Endothelial cell of umbilical vein (primary cell): ENCODE measurements around the gene SMTNL1. TPM values are rescaled to one million over a fixed set of nuclear protein-coding genes. Genes with fewer than 3 reads are reported as not detected.

Source experiments
- Bru-seq: library from RNA; stranded (reverse); fragments of 400-500 nt; gene quantifications from one replicate; lab custom pipeline; 2021; lab: Mats Ljungman, UMichigan
- BruChase-seq, 2 experiments: library from RNA; stranded (reverse); fragments of 400-500 nt; gene quantifications; one replicate each; lab custom pipeline; 2021; lab: Mats Ljungman, UMichigan
- BruUV-seq: library from RNA; stranded (reverse); fragments of 400-500 nt; replicated peaks from 2 replicates; lab custom pipeline; 2021; lab: Mats Ljungman, UMichigan
- CTCF ChIA-PET: fragments of 300-600, 350-600 bp; sonication (Branson Sonifier 250); formaldehyde crosslinking; loops from one replicate; lab custom pipeline; 2021; ENCODE audit warnings: antibody characterized with exemption, inconsistent platforms; lab: Charles Lee
- POLR2A ChIA-PET: fragments of 300-600, 350-600 bp; sonication (Branson Sonifier 250); formaldehyde crosslinking; loops from one replicate; lab custom pipeline; 2021; ENCODE audit warnings: antibody characterized with exemption, inconsistent platforms; lab: Charles Lee
- DNase-seq: peaks from one replicate; pipeline ENCODE4 v3.0.0-alpha.2; 2011; ENCODE audit warnings: low read depth, low spot score
- FAIRE-seq: peaks from 2 replicates; lab custom pipeline; 2011; peaks lifted over from hg19 to GRCh38; lab: Jason Lieb, UNC
- H2AFZ ChIP-seq: 2 replicates; pipeline ENCODE4 v1.6.0; 2012; ENCODE audit warnings: low read depth, low read length, control low read depth, inconsistent platforms
- H3K27ac ChIP-seq: 2 replicates; pipeline ENCODE4 v1.5.1; 2011; ENCODE audit warnings: low read depth, mild to moderate bottlenecking, control low read depth, low read length, moderate library complexity; ENCODE audit not compliant: insufficient read depth
- H3K27me3 ChIP-seq, 2 experiments: 2 replicates each; pipeline versions ENCODE4 v1.6.0 to v1.6.1; 2011; ENCODE audit warnings: low read length in 2 of 2, mixed read lengths in 1 of 2; ENCODE audit not compliant: control insufficient read depth in 2 of 2, insufficient read depth in 2 of 2
- H3K36me3 ChIP-seq, 2 experiments: 2 replicates in 1 of 2; 3 replicates in 1 of 2; pipeline ENCODE4 v1.5.1; 2011; ENCODE audit warnings: low read length in 2 of 2, mild to moderate bottlenecking in 1 of 2, moderate library complexity in 1 of 2; ENCODE audit not compliant: control insufficient read depth in 2 of 2, insufficient read depth in 2 of 2; ENCODE audit errors: extremely low read depth in 1 of 2
- H3K4me1 ChIP-seq: 3 replicates; pipeline ENCODE4 v1.5.1; 2011; ENCODE audit warnings: mild to moderate bottlenecking, low read length; ENCODE audit not compliant: control insufficient read depth, insufficient read depth; ENCODE audit errors: extremely low read depth
- H3K4me2 ChIP-seq: 2 replicates; pipeline ENCODE4 v1.6.1; 2011; ENCODE audit warnings: low read length, control low read depth, mixed read lengths; ENCODE audit not compliant: insufficient read depth
- H3K4me3 ChIP-seq, 3 experiments: fragments of 200-600 bp in 1 of 3; sonication (generic), shearing (Covaris generic) in 1 of 3; replicated peaks in 1 of 3; 2 replicates each; pipeline ENCODE4 v1.5.1; 2011 to 2016; ENCODE audit warnings: control low read depth in 3 of 3, low read length in 3 of 3, mild to moderate bottlenecking in 2 of 3, inconsistent platforms in 1 of 3, low read depth in 1 of 3, moderate library complexity in 1 of 3; ENCODE audit not compliant: insufficient read depth in 1 of 3
- H3K79me2 ChIP-seq: 2 replicates; pipeline ENCODE4 v1.6.0; 2012; ENCODE audit warnings: low read length, inconsistent platforms; ENCODE audit not compliant: control insufficient read depth, insufficient read depth
- H3K9ac ChIP-seq: replicated peaks from 2 replicates; pipeline ENCODE3; 2011; ENCODE audit warnings: low read length, control low read depth; ENCODE audit not compliant: insufficient read depth; ENCODE audit errors: extremely low read depth
- H3K9me1 ChIP-seq: replicated peaks from 3 replicates; pipeline ENCODE4 v1.6.0; 2011; ENCODE audit warnings: mild to moderate bottlenecking, low read length; ENCODE audit not compliant: control insufficient read depth, insufficient read depth; ENCODE audit errors: extremely low read depth
- H3K9me3 ChIP-seq: replicated peaks from 2 replicates; pipeline ENCODE4 v1.5.1; 2012; ENCODE audit warnings: low read length, inconsistent platforms; ENCODE audit not compliant: control insufficient read depth, insufficient read depth
- H4K20me1 ChIP-seq: replicated peaks from 2 replicates; pipeline ENCODE3; 2011; ENCODE audit warnings: mild to moderate bottlenecking, low read length; ENCODE audit not compliant: control insufficient read depth, insufficient read depth; ENCODE audit errors: extremely low read depth
- EZH2 ChIP-seq: IDR thresholded peaks from 2 replicates; pipeline ENCODE4 v1.6.1; 2012; ENCODE audit warnings: borderline replicate concordance, low read depth, mild to moderate bottlenecking, moderate library complexity, low read length, inconsistent platforms; ENCODE audit not compliant: severe bottlenecking
- FOS ChIP-seq: IDR thresholded peaks from 2 replicates; pipeline ENCODE4 v1.6.1; 2011; ENCODE audit warnings: mild to moderate bottlenecking, low read length, moderate library complexity, borderline replicate concordance; ENCODE audit not compliant: insufficient read depth
- GATA2 ChIP-seq: IDR thresholded peaks from 2 replicates; pipeline ENCODE4 v1.7.0; 2011; ENCODE audit warnings: low read depth, mild to moderate bottlenecking, moderate library complexity, mixed read lengths, low read length; ENCODE audit not compliant: insufficient read length, insufficient read depth
- JUN ChIP-seq: IDR thresholded peaks from 2 replicates; pipeline ENCODE4 v1.6.1; 2011; ENCODE audit warnings: borderline replicate concordance, low read depth; ENCODE audit not compliant: insufficient read length, insufficient read depth
- MAX ChIP-seq: IDR thresholded peaks from 2 replicates; pipeline ENCODE4 v1.6.1; 2011; ENCODE audit not compliant: insufficient read depth, insufficient read length
- MYC ChIP-seq: IDR thresholded peaks from one replicate; pipeline ENCODE4 v1.6.1; 2011; ENCODE audit warnings: mild to moderate bottlenecking, low read depth, low read length
- POLR2A ChIP-seq: IDR thresholded peaks from 2 replicates; pipeline ENCODE4 v1.6.1; 2012; ENCODE audit warnings: low read depth, mild to moderate bottlenecking, control low read depth, low read length
- POLR2AphosphoS5 ChIP-seq: IDR thresholded peaks from 2 replicates; pipeline ENCODE4 v1.6.1; 2012; ENCODE audit warnings: low read depth, mild to moderate bottlenecking, control low read depth, low read length, moderate library complexity; ENCODE audit not compliant: insufficient read depth
- dilution Hi-C: fragments of 300-500 bp; cut with MboI; formaldehyde crosslinking; loops from one replicate; pipeline ENCODE4 v1.15.0; 2019; ENCODE audit warnings: low sequenced_read_pairs; ENCODE audit not compliant: extremely low pct_ligation_motif_present
- intact Hi-C: fragments of 100-400 bp; cut with micrococcal nuclease; formaldehyde crosslinking; loops from one replicate; pipeline ENCODE4 v1.10.0; 2022
- long read RNA-seq: library from polyadenylated mRNA; stranded (forward); transcript quantifications from one replicate; pipeline ENCODE4 v2.0.0, GENCODE V29; 2021
- polyA minus RNA-seq, 3 experiments: library from RNA; depleted of rRNA, polyadenylated mRNA; stranded (reverse); fragments of >200 nt; gene quantifications; 1 replicate in 1 of 3; 2 replicates in 2 of 3; pipeline ENCODE4 v1.2.3, GENCODE V29; 2011
- polyA plus RNA-seq, 4 experiments: library from polyadenylated mRNA; depleted of rRNA in 3 of 4; stranded (reverse) in 3 of 4; unstranded in 1 of 4; fragments of >200 nt; gene quantifications; 2 replicates each; pipeline versions ENCODE4 v1.2.1 to v1.2.3, GENCODE V29; 2011 to 2012; ENCODE audit warnings: missing spikeins in 1 of 4
- total RNA-seq: library from RNA; stranded (reverse); gene quantifications from 2 replicates; pipeline ENCODE4 v1.2.3, GENCODE V29; 2021
- TF ChIP-seq, protein P1 (sequence below), 2 donors: IDR thresholded peaks; 1 replicate in 1 of 2; 2 replicates in 1 of 2; pipeline ENCODE4 v1.5.1; 2011; ENCODE audit warnings: low read length in 2 of 2, mild to moderate bottlenecking in 2 of 2, moderate library complexity in 2 of 2, control low read depth in 1 of 2, inconsistent platforms in 1 of 2, low read depth in 1 of 2; ENCODE audit not compliant: insufficient read depth in 1 of 2; ENCODE audit errors: extremely low read depth in 1 of 2

The SMTNL1 gene
- not detected in 2 replicates for total RNA-seq
- polyA plus RNA-seq: not detected in 2 replicates
- polyA plus RNA-seq (2011; cell fraction: cytosol; rRNA removed): not detected in 2 replicates
- polyA plus RNA-seq (2011; cell fraction: nucleus; rRNA removed): not detected in 2 replicates
- not detected in 2 replicates for polyA plus RNA-seq (2012)
- not detected in 2 replicates for polyA minus RNA-seq
- not detected for polyA minus RNA-seq (2011; cell fraction: cytosol; rRNA and poly(A)+ RNA removed)
- not detected in 2 replicates for polyA minus RNA-seq (2011; cell fraction: nucleus; rRNA and poly(A)+ RNA removed)
- Bru-seq, nascent RNA: not detected
- BruChase-seq, experiment 1, labeled RNA remaining after a 6-hour chase: not detected
- BruChase-seq, experiment 2, labeled RNA remaining after a 2-hour chase: not detected
- long read RNA-seq: 0 reads

- Histone ChIP-seq H3K9me3 (no peaks in the 10 kb centered on the region), H3K27ac (no peak within 1 kb of the TSS), H3K4me3 (no peak within 1 kb of the TSS), H3K9me1 (no peaks in the 10 kb centered on the region), H3K79me2 (no peaks in the 10 kb centered on the region), H3K4me1 (no peaks in the 10 kb centered on the region), H4K20me1 (no peaks in the 10 kb centered on the region), H2AFZ (no peak within 1 kb of the TSS), H3K36me3 (no peaks in the 10 kb centered on the region), H3K27me3 (peaks cover 0 to 4% of the 10 kb centered on the region in 2 experiments), H3K4me2 (no peak within 1 kb of the TSS), H3K9ac (no peak within 1 kb of the TSS)
- intact Hi-C loops: no loop called here
- DNase-seq: no peak
- BruUV-seq: no TSS peak
- POLR2A ChIA-PET: no interaction called here
- dilution Hi-C loops: no loop called here
- TF ChIP-seq, protein P1, sequence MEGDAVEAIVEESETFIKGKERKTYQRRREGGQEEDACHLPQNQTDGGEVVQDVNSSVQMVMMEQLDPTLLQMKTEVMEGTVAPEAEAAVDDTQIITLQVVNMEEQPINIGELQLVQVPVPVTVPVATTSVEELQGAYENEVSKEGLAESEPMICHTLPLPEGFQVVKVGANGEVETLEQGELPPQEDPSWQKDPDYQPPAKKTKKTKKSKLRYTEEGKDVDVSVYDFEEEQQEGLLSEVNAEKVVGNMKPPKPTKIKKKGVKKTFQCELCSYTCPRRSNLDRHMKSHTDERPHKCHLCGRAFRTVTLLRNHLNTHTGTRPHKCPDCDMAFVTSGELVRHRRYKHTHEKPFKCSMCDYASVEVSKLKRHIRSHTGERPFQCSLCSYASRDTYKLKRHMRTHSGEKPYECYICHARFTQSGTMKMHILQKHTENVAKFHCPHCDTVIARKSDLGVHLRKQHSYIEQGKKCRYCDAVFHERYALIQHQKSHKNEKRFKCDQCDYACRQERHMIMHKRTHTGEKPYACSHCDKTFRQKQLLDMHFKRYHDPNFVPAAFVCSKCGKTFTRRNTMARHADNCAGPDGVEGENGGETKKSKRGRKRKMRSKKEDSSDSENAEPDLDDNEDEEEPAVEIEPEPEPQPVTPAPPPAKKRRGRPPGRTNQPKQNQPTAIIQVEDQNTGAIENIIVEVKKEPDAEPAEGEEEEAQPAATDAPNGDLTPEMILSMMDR (IDR thresholded peaks at IDR 0.05; ENCODE audit: extremely low read depth in 1 of 2, insufficient read depth in 1 of 2, low read depth in 1 of 2, low read length in 2 of 2): no peak
- TF ChIP-seq GATA2 (no peak), POLR2AphosphoS5 (no peak), MAX (no peak), EZH2 (no peak), POLR2A (no peak), JUN (no peak), FOS (no peak), MYC (no peak)
- FAIRE-seq: no peak
- CTCF ChIA-PET: interaction anchor here (1.5 to 2.0 kb wide), 2 partner anchors 33 to 104 kb away, joined by 3 to 5 read pairs; no protein-coding TSS in a partner anchor
Measured at GRCh38 chr11:57536947-57537619, at the start of gene SMTNL1. TSS of gene SMTNL1 (plus strand) at chr11:57537595. CDS start at chr11:57542643, 5,048 bp downstream.
